Spleen (tissue), 7 donors: Measurements from ENCODE around the gene PPP1CC.

Source experiments
- CTCF ChIP-seq, 11 experiments: fragments of 200-600 bp in 7 of 11; fragments of 450-650 bp in 4 of 11; sonication (generic) in 4 of 11; IDR thresholded peaks in 8 of 11; conservative IDR thresholded peaks in 3 of 11; 1 replicate in 7 of 11; 2 replicates in 4 of 11; pipeline versions ENCODE4 v1.4.0 to v1.8.0; 2016 to 2021; ENCODE audit warnings: antibody characterized with exemption in 11 of 11, inconsistent platforms in 4 of 11, mild to moderate bottlenecking in 1 of 11
- POLR2A ChIP-seq, 3 donors: fragments of 450-650 bp; IDR thresholded peaks; one replicate each; pipeline ENCODE4 v1.5.1; 2017; ENCODE audit warnings: antibody characterized with exemption in 3 of 3, mild to moderate bottlenecking in 1 of 3
- POLR2AphosphoS5 ChIP-seq, 3 donors: sonication (generic); formaldehyde crosslinking; IDR thresholded peaks; one replicate each; pipeline ENCODE4 v1.5.1; 2017; ENCODE audit warnings: antibody characterized with exemption in 3 of 3
- donor health status: DM: no; HTN: no; CAD: no; lungs with moderate emphysema.
- donor health status: DM: no; HTN: no; CAD: no.
- donor health status: DM: no; HTN: no; CAD: no.

GRCh38 chr12:110699591-110700445 lies 42.9 kb downstream of the PPP1CC start:
- TF ChIP-seq POLR2A (IDR thresholded peaks at IDR 0.05): no peak
- TF ChIP-seq CTCF (IDR thresholded peaks at IDR 0.05 in 8 of 11, conservative IDR thresholded peaks at IDR 0.05 in 3 of 11): no peak
- TF ChIP-seq POLR2AphosphoS5 (IDR thresholded peaks at IDR 0.05): no peak
